ENCODE results near the gene KLF2. TPM values are rescaled to one million over a fixed set of nuclear protein-coding genes. Genes with fewer than 3 reads are reported as not detected.

The KLF2 gene
- total RNA-seq, 1 experiment from 2014 or later, result 0.22 TPM

- no peaks in the 10 kb centered on the region for H3K27me3 ChIP-seq (ENCODE audit: low read length)
- no peaks in the 10 kb centered on the region; the same call in 1 of the 2 replicates for H3K4me1 ChIP-seq (ENCODE audit: low read length)
- H4K20me1 ChIP-seq (ENCODE audit: insufficient read depth, low read depth, low read length), result peaks cover 5% of the 10 kb centered on the region; the same call in 1 of the 2 replicates
- H3K9me3 ChIP-seq (ENCODE audit: low read length), result no peaks in the 10 kb centered on the region; the same call in 1 of the 2 replicates
- no peak overlapping the region for H3K4me2 ChIP-seq (ENCODE audit: low read depth, low read length, poor library complexity, severe bottlenecking)
- no peak overlapping the region for H3K27ac ChIP-seq (ENCODE audit: low read length)
- no peak overlapping the region for H3K9ac ChIP-seq (ENCODE audit: low read length)
- no peaks in the 10 kb centered on the region for H3K79me2 ChIP-seq (ENCODE audit: low read length)
- H3K4me3 ChIP-seq (ENCODE audit: low read length), result no peak overlapping the region
- no peaks in the 10 kb centered on the region for H3K9me2 ChIP-seq (replicated peaks; ENCODE audit: insufficient read depth, low read length)
- no peak overlapping the region for H2AFZ ChIP-seq (ENCODE audit: low read length)
- DNase-seq, result no peak
- no peaks in the 10 kb centered on the region for H3K36me3 ChIP-seq (ENCODE audit: insufficient read depth, low read length)
Observed at GRCh38 chr19:16316506-16316882, 8.1 kb upstream of the KLF2 start.

- no peaks in the 10 kb centered on the region for H3K79me2 ChIP-seq (ENCODE audit: low read length)
- no peaks in the 10 kb centered on the region; the same call in 1 of the 2 replicates for H3K9me3 ChIP-seq (ENCODE audit: low read length)
- H3K4me3 ChIP-seq (ENCODE audit: low read length), result no peak overlapping the region
- peaks cover 5% of the 10 kb centered on the region; the same call in 1 of the 2 replicates for H4K20me1 ChIP-seq (ENCODE audit: insufficient read depth, low read depth, low read length)
- H3K9me2 ChIP-seq (replicated peaks; ENCODE audit: insufficient read depth, low read length), result no peaks in the 10 kb centered on the region
- no peak overlapping the region for H3K9ac ChIP-seq (ENCODE audit: low read length)
- H2AFZ ChIP-seq (ENCODE audit: low read length), result no peak overlapping the region
- H3K4me1 ChIP-seq (ENCODE audit: low read length), result peaks cover 17% of the 10 kb centered on the region
- no peak overlapping the region for H3K27ac ChIP-seq (ENCODE audit: low read length)
- no peaks in the 10 kb centered on the region for H3K27me3 ChIP-seq (ENCODE audit: low read length)
- no peak for DNase-seq
- no peaks in the 10 kb centered on the region for H3K36me3 ChIP-seq (ENCODE audit: insufficient read depth, low read length)
- no peak overlapping the region for H3K4me2 ChIP-seq (ENCODE audit: low read depth, low read length, poor library complexity, severe bottlenecking)
Observed at GRCh38 chr19:16319481-16319880, 5.1 kb upstream of the KLF2 start.

- H3K36me3 ChIP-seq (ENCODE audit: insufficient read depth, low read length), result no peaks in the 10 kb centered on the region
- no peaks in the 10 kb centered on the region for H3K27me3 ChIP-seq (ENCODE audit: low read length)
- H3K4me1 ChIP-seq (ENCODE audit: low read length), result peaks cover 22% of the 10 kb centered on the region
- H4K20me1 ChIP-seq (ENCODE audit: insufficient read depth, low read depth, low read length), result peaks cover 5% of the 10 kb centered on the region; the same call in 1 of the 2 replicates
- H3K4me3 ChIP-seq (ENCODE audit: low read length), result no peak overlapping the region
- H3K79me2 ChIP-seq (ENCODE audit: low read length), result no peaks in the 10 kb centered on the region
- H3K9me3 ChIP-seq (ENCODE audit: low read length), result no peaks in the 10 kb centered on the region; the same call in 1 of the 2 replicates
- no peak overlapping the region for H3K9ac ChIP-seq (ENCODE audit: low read length)
- H3K4me2 ChIP-seq (ENCODE audit: low read depth, low read length, poor library complexity, severe bottlenecking), result no peak overlapping the region
- H2AFZ ChIP-seq (ENCODE audit: low read length), result no peak overlapping the region
- DNase-seq, result no peak
- no peak overlapping the region for H3K27ac ChIP-seq (ENCODE audit: low read length)
- H3K9me2 ChIP-seq (replicated peaks; ENCODE audit: insufficient read depth, low read length), result no peaks in the 10 kb centered on the region
Observed at GRCh38 chr19:16320987-16321386, 3.6 kb upstream of the KLF2 start.

GRCh38 chr19:16325161-16325527 is 518 bp downstream of the KLF2 start:
- peaks cover 9% of the 10 kb centered on the region; the same call in 1 of the 2 replicates for H4K20me1 ChIP-seq (ENCODE audit: insufficient read depth, low read depth, low read length)
- H3K36me3 ChIP-seq (ENCODE audit: insufficient read depth, low read length), result no peaks in the 10 kb centered on the region
- H3K4me3 ChIP-seq (ENCODE audit: low read length), result peak overlapping the region; percentile 48; the same call in 1 of the 2 replicates
- H3K79me2 ChIP-seq (ENCODE audit: low read length), result no peaks in the 10 kb centered on the region
- H3K27ac ChIP-seq (ENCODE audit: low read length), result no peak overlapping the region
- H3K4me1 ChIP-seq (ENCODE audit: low read length), result peaks cover 46% of the 10 kb centered on the region
- DNase-seq, result no peak
- peak overlapping the region; percentile 63 for H3K9ac ChIP-seq (ENCODE audit: low read length)
- H3K9me2 ChIP-seq (replicated peaks; ENCODE audit: insufficient read depth, low read length), result no peaks in the 10 kb centered on the region
- H3K9me3 ChIP-seq (ENCODE audit: low read length), result no peaks in the 10 kb centered on the region
- peak overlapping the region; percentile 67 for H3K4me2 ChIP-seq (ENCODE audit: low read depth, low read length, poor library complexity, severe bottlenecking)
- H2AFZ ChIP-seq (ENCODE audit: low read length), result 0 out of 2 replicates have a peak overlapping the region, but pooled peaks have one; percentile 78
- no peaks in the 10 kb centered on the region for H3K27me3 ChIP-seq (ENCODE audit: low read length)

GRCh38 chr19:16325641-16326400 is 1.2 kb downstream of the KLF2 start:
- no peak overlapping the region for H3K4me3 ChIP-seq (ENCODE audit: low read length)
- DNase-seq, result no peak
- H2AFZ ChIP-seq (ENCODE audit: low read length), result no peak overlapping the region
- no peaks in the 10 kb centered on the region for H3K79me2 ChIP-seq (ENCODE audit: low read length)
- H3K9me2 ChIP-seq (replicated peaks; ENCODE audit: insufficient read depth, low read length), result no peaks in the 10 kb centered on the region
- H3K36me3 ChIP-seq (ENCODE audit: insufficient read depth, low read length), result no peaks in the 10 kb centered on the region
- peaks cover 46% of the 10 kb centered on the region for H3K4me1 ChIP-seq (ENCODE audit: low read length)
- no peaks in the 10 kb centered on the region for H3K27me3 ChIP-seq (ENCODE audit: low read length)
- no peaks in the 10 kb centered on the region for H3K9me3 ChIP-seq (ENCODE audit: low read length)
- no peak overlapping the region for H3K4me2 ChIP-seq (ENCODE audit: low read depth, low read length, poor library complexity, severe bottlenecking)
- no peak overlapping the region for H3K27ac ChIP-seq (ENCODE audit: low read length)
- no peak overlapping the region for H3K9ac ChIP-seq (ENCODE audit: low read length)
- H4K20me1 ChIP-seq (ENCODE audit: insufficient read depth, low read depth, low read length), result peaks cover 10% of the 10 kb centered on the region; the same call in 1 of the 2 replicates

GRCh38 chr19:16326401-16327168 is 2.0 kb downstream of the KLF2 start:
- Histone ChIP-seq H4K20me1 (ENCODE audit: insufficient read depth, low read depth, low read length) (peaks cover 10% of the 10 kb centered on the region; the same call in 1 of the 2 replicates), H3K4me3 (ENCODE audit: low read length) (no peak overlapping the region), H3K9me2 (replicated peaks; ENCODE audit: insufficient read depth, low read length) (no peaks in the 10 kb centered on the region), H3K27ac (ENCODE audit: low read length) (no peak overlapping the region), H3K9ac (ENCODE audit: low read length) (no peak overlapping the region), H2AFZ (ENCODE audit: low read length) (no peak overlapping the region), H3K79me2 (ENCODE audit: low read length) (no peaks in the 10 kb centered on the region), H3K4me1 (ENCODE audit: low read length) (peaks cover 46% of the 10 kb centered on the region), H3K27me3 (ENCODE audit: low read length) (no peaks in the 10 kb centered on the region), H3K36me3 (ENCODE audit: insufficient read depth, low read length) (no peaks in the 10 kb centered on the region), H3K9me3 (ENCODE audit: low read length) (no peaks in the 10 kb centered on the region), H3K4me2 (ENCODE audit: low read depth, low read length, poor library complexity, severe bottlenecking) (no peak overlapping the region)
- DNase-seq, result peak; percentile 42

- Histone ChIP-seq H3K36me3 (ENCODE audit: insufficient read depth, low read length) (no peaks in the 10 kb centered on the region), H3K9me3 (ENCODE audit: low read length) (no peaks in the 10 kb centered on the region), H3K4me3 (ENCODE audit: low read length) (no peak overlapping the region), H3K9me2 (replicated peaks; ENCODE audit: insufficient read depth, low read length) (no peaks in the 10 kb centered on the region), H4K20me1 (ENCODE audit: insufficient read depth, low read depth, low read length) (peaks cover 10% of the 10 kb centered on the region; the same call in 1 of the 2 replicates), H3K4me1 (ENCODE audit: low read length) (peaks cover 41% of the 10 kb centered on the region), H3K27ac (ENCODE audit: low read length) (no peak overlapping the region), H3K27me3 (ENCODE audit: low read length) (no peaks in the 10 kb centered on the region), H3K4me2 (ENCODE audit: low read depth, low read length, poor library complexity, severe bottlenecking) (peak overlapping the region; percentile 32), H3K9ac (ENCODE audit: low read length) (no peak overlapping the region), H3K79me2 (ENCODE audit: low read length) (no peaks in the 10 kb centered on the region), H2AFZ (ENCODE audit: low read length) (no peak overlapping the region)
- DNase-seq, result no peak
Observed at GRCh38 chr19:16327169-16327475, 2.5 kb downstream of the KLF2 start.

GRCh38 chr19:16327501-16327900 is 2.9 kb downstream of the KLF2 start:
- no peak overlapping the region for H3K27ac ChIP-seq (ENCODE audit: low read length)
- H3K9ac ChIP-seq (ENCODE audit: low read length), result no peak overlapping the region
- peaks cover 10% of the 10 kb centered on the region; the same call in 1 of the 2 replicates for H4K20me1 ChIP-seq (ENCODE audit: insufficient read depth, low read depth, low read length)
- H3K4me2 ChIP-seq (ENCODE audit: low read depth, low read length, poor library complexity, severe bottlenecking), result peak overlapping the region; percentile 32
- no peaks in the 10 kb centered on the region for H3K9me3 ChIP-seq (ENCODE audit: low read length)
- no peak overlapping the region for H3K4me3 ChIP-seq (ENCODE audit: low read length)
- H3K27me3 ChIP-seq (ENCODE audit: low read length), result no peaks in the 10 kb centered on the region
- no peaks in the 10 kb centered on the region for H3K9me2 ChIP-seq (replicated peaks; ENCODE audit: insufficient read depth, low read length)
- peaks cover 37% of the 10 kb centered on the region for H3K4me1 ChIP-seq (ENCODE audit: low read length)
- no peaks in the 10 kb centered on the region for H3K79me2 ChIP-seq (ENCODE audit: low read length)
- H3K36me3 ChIP-seq (ENCODE audit: insufficient read depth, low read length), result no peaks in the 10 kb centered on the region
- DNase-seq, result peak; percentile 59
- H2AFZ ChIP-seq (ENCODE audit: low read length), result no peak overlapping the region
